ENCODE measurements around the gene HACD3.
A peak's percentile ranks its signal among the peaks of the same experiment; 100 is the strongest.
"Not testable (repeated sequence)": the region's sequence is repeated elsewhere in the genome, so short reads cannot be mapped to it uniquely, and the experiment has no call there.

The HACD3 gene

DNA sequence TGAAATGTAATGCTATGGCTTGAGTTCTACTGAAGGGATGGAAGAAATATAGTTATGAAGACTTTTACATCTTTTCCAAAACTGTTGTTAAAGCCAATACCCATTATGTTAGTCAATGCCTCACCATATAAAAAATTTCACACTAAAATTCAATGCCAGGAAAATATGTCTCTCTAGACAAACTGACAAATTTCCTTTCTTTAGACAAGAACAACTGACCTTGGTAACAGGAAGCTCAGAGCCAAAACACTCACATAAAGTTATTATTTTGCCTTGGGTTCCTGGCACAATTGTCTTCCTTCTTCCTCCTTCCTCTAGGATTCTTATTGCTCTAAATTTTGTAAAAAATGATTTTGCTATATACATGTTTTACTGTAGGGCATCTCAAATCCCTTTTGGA, 54.0 kb downstream of the HACD3 start:
- Histone ChIP-seq H3K4me1 (ENCODE audit: insufficient read depth, low read length) (peaks cover 42% of the 10 kb centered on the region), H3K27me3 (ENCODE audit: insufficient read depth, low read length) (no peaks in the 10 kb centered on the region), H3K36me3 (ENCODE audit: insufficient read depth, low read length) (peaks cover 58% of the 10 kb centered on the region), H3K4me3 (ENCODE audit: low read length) (no peak overlapping the region), H2AFZ (ENCODE audit: low read depth, low read length) (no peak overlapping the region), H3K9me3 (ENCODE audit: low read length) (no peaks in the 10 kb centered on the region)

DNA sequence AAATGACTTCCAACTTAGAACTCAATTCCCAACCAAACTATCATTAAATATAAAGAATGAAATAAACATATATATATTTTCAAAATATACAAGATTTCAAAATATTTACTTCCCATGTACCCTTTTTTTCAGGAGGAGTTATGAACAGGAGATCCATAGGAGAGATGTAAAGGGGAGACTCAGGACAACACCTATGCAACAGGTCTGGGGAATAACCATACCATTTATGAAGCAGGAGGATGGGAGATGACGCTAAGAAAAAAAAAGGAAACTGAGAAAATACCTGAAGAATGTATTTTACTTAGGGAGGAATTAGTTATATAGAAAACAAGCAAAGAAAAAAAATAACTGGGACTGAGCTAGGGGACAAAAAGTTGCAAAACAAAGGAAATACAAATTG, 56.8 kb downstream of the HACD3 start:
- peaks cover 42% of the 10 kb centered on the region for H3K4me1 ChIP-seq (ENCODE audit: insufficient read depth, low read length)
- H3K4me3 ChIP-seq (ENCODE audit: low read length): no peak overlapping the region
- no peak overlapping the region for H2AFZ ChIP-seq (ENCODE audit: low read depth, low read length)
- H3K27me3 ChIP-seq (ENCODE audit: insufficient read depth, low read length): no peaks in the 10 kb centered on the region
- peaks cover 66% of the 10 kb centered on the region for H3K36me3 ChIP-seq (ENCODE audit: insufficient read depth, low read length)
- no peaks in the 10 kb centered on the region for H3K9me3 ChIP-seq (ENCODE audit: low read length)

GRCh38 chr15:65595960-65596359, 65.7 kb downstream of the HACD3 start:
- H2AFZ ChIP-seq (ENCODE audit: low read depth, low read length): no peak overlapping the region
- H3K9me3 ChIP-seq (ENCODE audit: low read length): no peaks in the 10 kb centered on the region
- no peaks in the 10 kb centered on the region for H3K4me1 ChIP-seq (ENCODE audit: insufficient read depth, low read length)
- H3K27me3 ChIP-seq (ENCODE audit: insufficient read depth, low read length): no peaks in the 10 kb centered on the region
- H3K36me3 ChIP-seq (ENCODE audit: insufficient read depth, low read length): peaks cover 78% of the 10 kb centered on the region
- no peak overlapping the region for H3K4me3 ChIP-seq (ENCODE audit: low read length)

DNA sequence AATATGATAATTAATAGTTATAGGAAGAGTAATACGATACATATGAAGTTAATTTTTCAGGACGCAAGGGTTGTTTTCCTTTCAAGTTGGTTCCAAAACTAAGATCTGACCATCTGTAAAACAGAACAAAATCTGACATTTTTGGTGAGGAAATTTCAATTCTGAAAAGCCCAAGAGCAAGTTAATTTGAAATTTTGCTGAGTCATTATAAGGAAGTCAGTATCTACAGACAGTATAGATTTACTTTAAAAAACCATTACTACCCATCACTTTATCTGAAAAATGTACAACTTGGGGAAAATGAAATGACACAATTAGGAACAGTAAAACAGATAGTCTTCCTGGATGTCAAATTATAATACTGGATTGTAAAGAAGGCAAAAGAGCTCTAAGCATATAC, 68.2 kb downstream of the HACD3 start:
- peaks cover 68% of the 10 kb centered on the region for H3K36me3 ChIP-seq (ENCODE audit: insufficient read depth, low read length)
- H2AFZ ChIP-seq (ENCODE audit: low read depth, low read length): no peak overlapping the region
- no peaks in the 10 kb centered on the region for H3K9me3 ChIP-seq (ENCODE audit: low read length)
- H3K27me3 ChIP-seq (ENCODE audit: insufficient read depth, low read length): no peaks in the 10 kb centered on the region
- no peak overlapping the region for H3K4me3 ChIP-seq (ENCODE audit: low read length)
- H3K4me1 ChIP-seq (ENCODE audit: insufficient read depth, low read length): no peaks in the 10 kb centered on the region

DNA sequence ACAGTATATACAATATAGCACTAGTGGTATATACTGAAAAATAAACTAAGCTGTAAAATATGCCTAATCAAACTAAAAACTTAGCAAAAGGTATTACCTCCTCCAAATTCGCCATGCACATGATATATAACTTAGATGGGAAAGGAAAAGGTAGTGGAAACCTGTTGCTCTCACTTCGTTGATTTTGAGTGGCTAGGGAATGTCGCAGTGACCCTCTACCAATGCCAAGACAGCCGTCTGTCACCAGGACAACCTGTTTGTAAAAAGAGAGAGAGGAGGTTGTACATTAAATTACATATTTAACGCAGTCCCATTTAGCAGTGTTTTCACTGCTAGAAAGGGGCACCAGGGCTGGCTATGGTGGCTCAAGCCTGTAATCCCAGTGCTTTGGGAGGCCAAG, 69.4 kb downstream of the HACD3 start:
- H3K36me3 ChIP-seq (ENCODE audit: insufficient read depth, low read length): peaks cover 73% of the 10 kb centered on the region

DNA sequence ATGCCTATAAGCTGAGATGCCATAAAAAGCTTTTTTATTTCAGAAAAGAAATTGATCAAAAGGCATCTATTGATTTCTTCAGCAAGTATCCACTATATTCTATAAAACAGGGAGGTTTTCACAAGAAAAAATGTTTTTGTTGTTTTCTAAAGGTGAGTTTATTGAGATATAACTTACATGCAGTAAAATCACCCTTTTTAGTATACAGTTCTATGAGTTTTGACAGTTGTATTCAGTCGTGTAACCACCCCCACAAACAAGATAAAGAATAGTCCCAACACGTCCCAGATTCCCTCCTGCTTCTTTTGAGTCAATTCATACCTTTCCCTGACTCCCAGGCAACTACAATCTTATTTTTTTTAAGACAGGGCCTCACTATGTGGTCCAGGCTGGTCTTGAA, 72.9 kb downstream of the HACD3 start:
- Histone ChIP-seq H3K4me3 (ENCODE audit: low read length) (no peak overlapping the region), H3K36me3 (ENCODE audit: insufficient read depth, low read length) (peaks cover 55% of the 10 kb centered on the region), H3K27me3 (ENCODE audit: insufficient read depth, low read length) (no peaks in the 10 kb centered on the region), H3K4me1 (ENCODE audit: insufficient read depth, low read length) (no peaks in the 10 kb centered on the region), H2AFZ (ENCODE audit: low read depth, low read length) (no peak overlapping the region), H3K9me3 (ENCODE audit: low read length) (no peaks in the 10 kb centered on the region)

More for the DNA sequence above, 69.4 kb downstream of the HACD3 start:
- no peaks in the 10 kb centered on the region for H3K27me3 ChIP-seq (ENCODE audit: insufficient read depth, low read length)
- H3K4me1 ChIP-seq (ENCODE audit: insufficient read depth, low read length): no peaks in the 10 kb centered on the region
- no peak overlapping the region for H2AFZ ChIP-seq (ENCODE audit: low read depth, low read length)
- H3K4me3 ChIP-seq (ENCODE audit: low read length): no peak overlapping the region
- H3K9me3 ChIP-seq (ENCODE audit: low read length): no peaks in the 10 kb centered on the region

DNA sequence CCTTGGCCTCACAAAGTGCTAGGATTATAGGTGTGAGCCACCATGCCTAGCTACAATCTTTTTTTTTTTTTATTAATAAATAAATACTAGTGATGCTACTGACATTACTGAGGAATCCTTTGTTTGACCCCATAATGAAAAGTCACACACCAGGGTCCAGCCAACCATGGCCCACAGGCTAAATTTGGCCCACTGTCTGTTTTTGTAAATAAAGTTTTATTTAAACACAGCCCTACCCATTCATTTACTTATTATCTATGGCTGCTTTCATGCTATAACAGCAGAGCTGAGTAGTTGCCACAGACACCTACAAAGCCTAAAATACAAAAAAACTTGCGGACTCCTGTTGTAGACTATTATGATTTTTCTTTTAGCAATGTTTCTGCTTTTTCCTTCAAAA, 73.3 kb downstream of the HACD3 start:
- Histone ChIP-seq H3K4me3 (ENCODE audit: low read length) (no peak overlapping the region), H3K9me3 (ENCODE audit: low read length) (no peaks in the 10 kb centered on the region), H3K36me3 (ENCODE audit: insufficient read depth, low read length) (peaks cover 51% of the 10 kb centered on the region), H3K4me1 (ENCODE audit: insufficient read depth, low read length) (no peaks in the 10 kb centered on the region), H3K27me3 (ENCODE audit: insufficient read depth, low read length) (no peaks in the 10 kb centered on the region), H2AFZ (ENCODE audit: low read depth, low read length) (no peak overlapping the region)

DNA sequence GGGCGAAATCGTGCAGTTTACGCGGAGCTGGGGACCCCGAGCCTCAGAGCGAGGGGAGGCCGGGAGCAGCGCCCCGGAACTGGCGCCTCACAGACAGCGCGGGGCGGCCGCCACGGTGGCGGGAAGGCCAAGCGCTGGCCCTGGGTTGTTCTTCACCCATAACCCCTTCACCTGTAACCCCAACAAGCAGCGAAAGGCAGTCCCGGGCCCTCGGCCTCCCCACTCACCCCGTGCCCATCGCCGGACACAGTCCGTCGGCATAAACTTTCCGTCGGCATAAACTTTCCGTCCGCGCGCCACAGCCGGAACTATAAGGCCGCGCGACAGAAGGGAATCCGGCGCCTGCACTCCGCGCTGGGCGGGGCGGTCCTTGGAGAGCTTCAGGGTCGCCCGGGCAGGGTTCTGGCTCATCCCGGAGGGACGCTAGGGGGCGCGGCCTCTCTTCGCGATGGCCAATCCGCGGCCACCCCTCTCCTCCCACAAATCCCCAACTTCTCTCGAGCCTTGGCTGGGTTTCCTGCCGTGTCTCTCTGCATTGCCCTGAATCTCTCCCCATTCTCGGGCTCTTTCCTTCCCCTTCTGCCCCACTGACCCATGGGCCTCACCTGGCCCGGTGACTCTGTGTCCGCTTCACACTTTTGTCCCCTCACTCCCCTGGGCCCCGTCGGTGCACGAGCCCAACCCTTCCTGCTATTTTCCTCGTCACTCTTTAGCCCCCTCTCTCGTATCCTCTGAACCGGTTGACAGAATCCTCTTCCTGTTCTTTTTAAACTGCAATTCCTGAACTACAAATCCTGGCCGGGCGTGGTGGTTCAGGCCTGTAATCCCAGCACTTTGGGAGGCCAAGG, 80.8 kb downstream of the HACD3 start, which contains the start of gene INTS14:
INTS14 (minus strand) TSS at position 261 of the 848 bp plus-strand sequence. CDS start 3,751 bp downstream, outside the sequence.
- Histone ChIP-seq H3K9me3 (ENCODE audit: low read length) (no peaks in the 10 kb centered on the region), H3K4me3 (ENCODE audit: low read length) (peak within 1 kb of the TSS; percentile 68), H3K36me3 (ENCODE audit: insufficient read depth, low read length) (peaks cover 6% of the 10 kb centered on the region), H3K4me1 (ENCODE audit: insufficient read depth, low read length) (peaks cover 24% of the 10 kb centered on the region), H2AFZ (ENCODE audit: low read depth, low read length) (peak within 1 kb of the TSS; percentile 69), H3K27me3 (ENCODE audit: insufficient read depth, low read length) (no peaks in the 10 kb centered on the region)

DNA sequence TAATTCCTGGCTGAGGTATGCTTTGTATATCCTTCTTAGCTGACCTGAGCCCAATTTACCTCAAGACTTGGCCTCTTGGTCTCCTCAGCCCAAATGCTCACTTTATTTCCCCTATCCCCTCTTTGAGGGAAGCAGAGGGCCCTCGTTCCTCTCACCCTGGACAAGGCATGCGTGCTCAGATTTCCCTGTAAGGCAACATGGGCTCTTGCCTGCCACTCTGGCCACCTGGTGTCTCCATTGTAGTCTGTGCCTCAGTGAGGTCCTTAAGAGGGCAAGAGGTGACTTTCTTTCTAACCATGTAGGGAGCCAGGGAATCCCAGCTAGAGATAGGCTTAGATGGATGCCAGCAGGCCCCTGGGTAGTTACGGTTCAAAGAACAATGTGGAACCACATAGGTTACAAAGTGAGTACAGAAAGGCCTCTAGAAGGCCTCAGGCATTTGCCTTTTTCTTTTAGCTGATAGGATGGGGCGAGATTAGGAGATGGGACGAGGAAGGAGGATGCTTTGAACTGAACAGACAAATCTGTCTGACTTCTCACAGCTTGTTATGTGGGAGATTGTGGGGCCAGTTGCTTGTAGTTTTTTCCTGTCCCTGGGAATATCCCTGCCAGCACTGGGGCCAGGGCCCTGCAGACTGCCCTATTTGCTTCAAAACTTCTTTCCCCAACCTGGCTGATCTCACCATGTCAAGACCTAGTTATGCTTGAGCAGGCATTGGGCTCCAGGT, 81.8 kb downstream of the HACD3 start:
- H3K36me3 ChIP-seq (ENCODE audit: insufficient read depth, low read length): peaks cover 6% of the 10 kb centered on the region
- H2AFZ ChIP-seq (ENCODE audit: low read depth, low read length): peak overlapping the region; percentile 56
- H3K4me1 ChIP-seq (ENCODE audit: insufficient read depth, low read length): peaks cover 24% of the 10 kb centered on the region
- H3K4me3 ChIP-seq (ENCODE audit: low read length): peak overlapping the region; percentile 68
- no peaks in the 10 kb centered on the region for H3K9me3 ChIP-seq (ENCODE audit: low read length)
- H3K27me3 ChIP-seq (ENCODE audit: insufficient read depth, low read length): no peaks in the 10 kb centered on the region

DNA sequence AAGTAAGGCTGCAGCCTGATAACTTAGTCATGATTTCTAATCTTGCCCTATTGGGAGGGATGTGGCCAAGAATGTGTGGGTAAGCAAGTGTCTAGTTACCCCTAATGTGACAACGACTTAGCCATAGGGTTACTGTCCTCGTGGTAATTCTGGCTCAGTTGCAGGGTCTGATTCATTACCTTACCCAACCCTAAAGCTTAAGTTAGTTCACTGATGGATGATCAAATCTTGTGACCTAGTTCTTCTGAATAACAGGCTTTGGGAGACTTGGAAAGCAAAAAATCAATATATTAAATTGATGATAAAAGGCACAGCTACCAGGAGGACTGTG, 82.3 kb downstream of the HACD3 start:
- no peak overlapping the region for H2AFZ ChIP-seq (ENCODE audit: low read depth, low read length)
- H3K4me3 ChIP-seq (ENCODE audit: low read length): no peak overlapping the region
- H3K27me3 ChIP-seq (ENCODE audit: insufficient read depth, low read length): no peaks in the 10 kb centered on the region
- peaks cover 2% of the 10 kb centered on the region for H3K36me3 ChIP-seq (ENCODE audit: insufficient read depth, low read length)
- peaks cover 24% of the 10 kb centered on the region for H3K4me1 ChIP-seq (ENCODE audit: insufficient read depth, low read length)
- H3K9me3 ChIP-seq (ENCODE audit: low read length): no peaks in the 10 kb centered on the region

DNA sequence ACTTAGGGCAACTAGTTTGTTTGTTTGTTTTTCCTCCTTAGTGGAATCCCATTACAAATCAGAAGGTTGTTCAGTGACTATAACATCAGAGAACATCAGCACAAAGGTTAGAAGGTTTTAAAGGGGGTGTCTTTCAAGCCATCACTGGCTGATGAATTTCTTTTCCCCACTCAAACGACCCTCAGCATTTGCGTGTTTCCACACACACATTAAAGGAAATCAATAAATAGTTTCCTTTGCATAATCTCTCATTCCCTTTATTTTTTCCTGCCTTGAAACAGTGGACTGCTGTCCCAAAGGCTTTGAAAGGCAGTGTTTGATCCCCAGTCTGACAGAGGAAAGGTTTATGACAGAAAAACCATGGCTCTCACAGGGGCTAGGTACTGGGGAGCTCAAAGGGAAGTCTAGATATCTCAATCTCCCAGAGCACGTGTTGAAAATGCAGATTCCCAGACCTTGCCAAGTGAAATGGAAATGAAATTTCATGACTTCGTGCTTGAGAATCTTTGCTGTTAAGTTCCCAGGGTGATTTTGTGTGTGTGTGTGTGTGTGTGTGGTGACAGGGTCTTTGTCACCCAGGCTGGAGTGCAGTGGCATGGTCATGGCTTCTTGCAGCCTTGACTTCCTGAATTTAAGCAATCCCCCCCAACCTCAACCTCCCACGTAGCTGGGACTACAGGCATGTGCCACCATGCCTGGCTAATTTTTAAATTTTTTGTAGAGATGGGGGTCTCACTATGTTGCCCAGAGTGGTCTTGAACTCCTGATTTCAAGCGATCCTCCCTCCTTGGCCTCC, 82.9 kb downstream of the HACD3 start:
- peaks cover 24% of the 10 kb centered on the region for H3K4me1 ChIP-seq (ENCODE audit: insufficient read depth, low read length)
- no peak overlapping the region for H3K4me3 ChIP-seq (ENCODE audit: low read length)
- no peaks in the 10 kb centered on the region for H3K27me3 ChIP-seq (ENCODE audit: insufficient read depth, low read length)
- peaks cover 2% of the 10 kb centered on the region for H3K36me3 ChIP-seq (ENCODE audit: insufficient read depth, low read length)
- no peaks in the 10 kb centered on the region for H3K9me3 ChIP-seq (ENCODE audit: low read length)
- H2AFZ ChIP-seq (ENCODE audit: low read depth, low read length): no peak overlapping the region

- not testable (repeated sequence) for H3K36me3 ChIP-seq (ENCODE audit: insufficient read depth, low read length); H3K4me3 ChIP-seq (ENCODE audit: low read length)
- H3K4me1 ChIP-seq (ENCODE audit: insufficient read depth, low read length): peaks cover 13% of the 10 kb centered on the region
Measured at GRCh38 chr15:65615887-65616286, 85.6 kb downstream of the HACD3 start.

GRCh38 chr15:65618560-65619109, 88.4 kb downstream of the HACD3 start:
- H3K27me3 ChIP-seq (ENCODE audit: insufficient read depth, low read length): no peaks in the 10 kb centered on the region
- H3K4me1 ChIP-seq (ENCODE audit: insufficient read depth, low read length): no peaks in the 10 kb centered on the region
- no peaks in the 10 kb centered on the region for H3K9me3 ChIP-seq (ENCODE audit: low read length)
- no peak overlapping the region for H3K4me3 ChIP-seq (ENCODE audit: low read length)
- no peak overlapping the region for H2AFZ ChIP-seq (ENCODE audit: low read depth, low read length)
- no peaks in the 10 kb centered on the region for H3K36me3 ChIP-seq (ENCODE audit: insufficient read depth, low read length)

More at GRCh38 chr15:65615887-65616286, 85.6 kb downstream of the HACD3 start:
- H3K27me3 ChIP-seq (ENCODE audit: insufficient read depth, low read length); H3K9me3 ChIP-seq (ENCODE audit: low read length); H2AFZ ChIP-seq (ENCODE audit: low read depth, low read length): not testable (repeated sequence)

Measured in neuron (in vitro differentiated cells).